HG03469 (cell line): ENCODE measurements around the gene NOSIP.

ENCODE experiments used
- ATAC-seq: cut with Tn5 transposase; IDR thresholded peaks from one replicate; pipeline ENCODE4 v1.9.1; 2021; ENCODE audit warnings: mild to moderate bottlenecking, moderate library complexity, moderate number of reproducible peaks; ENCODE audit not compliant: unreplicated experiment

NOSIP gene

DNA sequence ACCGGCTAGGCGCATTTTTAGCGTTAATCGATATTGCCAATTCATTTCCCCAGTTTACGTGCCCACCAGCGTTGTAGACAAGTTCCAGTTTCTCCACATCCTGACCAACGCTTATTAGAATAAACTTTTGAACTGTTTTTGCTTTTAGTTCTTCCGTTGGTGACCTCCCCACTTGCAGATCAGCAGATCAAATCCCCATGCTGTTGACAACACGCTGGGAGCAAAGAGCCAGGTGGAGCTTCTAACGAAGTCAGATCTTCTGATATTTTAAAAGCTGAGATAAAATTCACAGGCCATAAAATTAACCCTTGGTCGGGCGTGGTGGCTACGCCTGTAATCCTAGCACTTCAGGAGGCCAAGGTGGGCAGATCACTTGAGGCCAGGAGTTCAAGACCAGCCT lies 31.3 kb downstream of the NOSIP start:
- no peak for ATAC-seq

DNA sequence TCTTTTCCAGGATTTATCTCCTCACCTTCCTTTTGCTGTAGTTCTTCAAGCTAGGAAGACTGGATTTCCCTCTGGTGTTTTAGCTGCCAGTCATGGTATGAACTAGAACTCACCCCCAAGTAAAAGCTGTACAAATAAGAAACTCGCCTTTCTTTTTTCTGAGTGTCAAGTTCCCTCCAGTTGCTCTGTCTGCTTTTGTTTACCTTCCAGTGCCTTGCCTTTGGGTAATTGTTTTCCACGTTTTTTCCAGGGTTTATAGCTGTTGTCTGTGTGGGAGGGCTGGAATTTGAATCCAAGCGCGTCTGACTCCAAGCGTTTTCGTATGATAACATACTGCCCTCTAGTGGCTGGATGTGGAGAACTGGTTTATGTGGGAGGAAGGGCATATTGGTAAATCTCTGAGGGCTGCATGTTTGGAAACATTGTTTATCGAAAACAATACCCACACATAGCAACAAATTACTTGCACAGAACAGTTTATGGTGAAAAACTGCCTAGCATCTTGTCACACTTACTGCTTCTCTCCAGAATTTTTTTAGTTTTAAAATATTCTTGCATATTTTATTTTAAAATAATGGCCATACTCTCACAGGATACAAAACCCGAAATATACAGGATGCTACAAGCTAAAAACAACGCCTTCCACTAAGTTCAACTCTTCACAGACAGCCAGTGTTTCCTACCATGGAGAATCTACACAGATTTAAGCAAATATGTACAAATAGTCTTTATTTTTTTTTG lies 33.4 kb downstream of the NOSIP start:
- no peak for ATAC-seq

DNA sequence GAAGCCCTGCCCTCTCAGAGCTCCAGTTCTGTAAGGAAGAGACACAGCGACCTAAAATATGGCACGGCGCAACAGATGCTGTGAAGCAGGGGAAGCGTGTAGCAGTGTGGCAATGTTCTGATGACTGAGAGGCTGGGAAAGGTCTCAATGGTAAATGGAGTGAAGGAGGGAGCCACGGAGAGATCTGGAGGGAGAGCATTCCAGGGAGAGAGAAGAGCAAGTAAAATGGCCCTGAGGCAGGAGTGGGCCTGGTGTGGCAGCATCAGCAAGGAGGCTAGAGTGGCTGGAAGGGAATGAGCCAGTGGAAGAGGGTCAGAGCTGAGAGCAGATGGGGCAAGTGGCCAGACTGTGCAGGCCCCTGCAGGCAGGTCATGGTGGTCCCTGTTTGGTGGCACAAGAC lies 36.2 kb downstream of the NOSIP start:
- ATAC-seq = no peak

DNA sequence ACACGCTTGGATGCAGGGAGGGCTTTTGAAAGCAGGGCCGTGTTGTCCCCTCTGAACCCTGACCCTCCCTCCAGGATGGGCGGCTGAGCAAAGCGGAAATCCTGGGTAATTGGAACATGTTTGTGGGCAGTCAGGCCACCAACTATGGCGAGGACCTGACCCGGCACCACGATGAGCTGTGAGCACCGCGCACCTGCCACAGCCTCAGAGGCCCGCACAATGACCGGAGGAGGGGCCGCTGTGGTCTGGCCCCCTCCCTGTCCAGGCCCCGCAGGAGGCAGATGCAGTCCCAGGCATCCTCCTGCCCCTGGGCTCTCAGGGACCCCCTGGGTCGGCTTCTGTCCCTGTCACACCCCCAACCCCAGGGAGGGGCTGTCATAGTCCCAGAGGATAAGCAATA lies 37.3 kb downstream of the NOSIP start:
- ATAC-seq = no peak

DNA sequence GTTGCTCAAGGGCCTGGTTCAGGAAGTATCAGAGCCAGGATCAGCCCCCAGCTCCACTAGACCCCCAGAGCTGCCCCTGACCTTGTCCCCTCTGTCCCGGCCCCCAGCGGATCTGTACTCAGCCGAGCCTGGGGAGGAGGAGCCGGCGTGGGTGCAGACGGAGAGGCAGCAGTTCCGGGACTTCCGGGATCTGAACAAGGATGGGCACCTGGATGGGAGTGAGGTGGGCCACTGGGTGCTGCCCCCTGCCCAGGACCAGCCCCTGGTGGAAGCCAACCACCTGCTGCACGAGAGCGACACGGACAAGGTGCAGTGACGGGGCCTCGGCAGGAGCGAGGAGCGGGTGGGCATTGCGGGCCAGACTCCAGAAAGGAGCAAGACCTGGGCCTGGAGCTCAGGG lies 37.9 kb downstream of the NOSIP start:
- ATAC-seq = no peak

DNA sequence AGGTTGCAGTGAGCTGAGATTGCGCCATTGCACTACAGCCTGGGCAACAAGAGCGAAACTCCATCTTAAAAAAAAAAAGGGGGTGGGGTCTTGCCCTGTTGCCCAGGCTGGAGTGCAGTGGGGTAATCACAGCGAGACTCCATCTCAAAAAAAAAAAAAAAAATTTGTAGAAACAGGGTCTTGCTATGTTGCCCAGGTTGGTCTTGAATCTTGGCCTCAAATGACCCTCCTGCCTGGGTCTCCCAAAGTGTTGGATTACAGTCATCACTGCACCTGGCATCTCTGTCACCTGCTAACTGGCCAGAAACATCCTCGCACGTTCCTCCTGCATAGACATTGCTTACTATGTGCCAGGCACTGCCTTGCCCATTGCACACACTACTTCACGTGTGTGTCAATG lies 38.4 kb downstream of the NOSIP start:
- ATAC-seq = no peak

DNA sequence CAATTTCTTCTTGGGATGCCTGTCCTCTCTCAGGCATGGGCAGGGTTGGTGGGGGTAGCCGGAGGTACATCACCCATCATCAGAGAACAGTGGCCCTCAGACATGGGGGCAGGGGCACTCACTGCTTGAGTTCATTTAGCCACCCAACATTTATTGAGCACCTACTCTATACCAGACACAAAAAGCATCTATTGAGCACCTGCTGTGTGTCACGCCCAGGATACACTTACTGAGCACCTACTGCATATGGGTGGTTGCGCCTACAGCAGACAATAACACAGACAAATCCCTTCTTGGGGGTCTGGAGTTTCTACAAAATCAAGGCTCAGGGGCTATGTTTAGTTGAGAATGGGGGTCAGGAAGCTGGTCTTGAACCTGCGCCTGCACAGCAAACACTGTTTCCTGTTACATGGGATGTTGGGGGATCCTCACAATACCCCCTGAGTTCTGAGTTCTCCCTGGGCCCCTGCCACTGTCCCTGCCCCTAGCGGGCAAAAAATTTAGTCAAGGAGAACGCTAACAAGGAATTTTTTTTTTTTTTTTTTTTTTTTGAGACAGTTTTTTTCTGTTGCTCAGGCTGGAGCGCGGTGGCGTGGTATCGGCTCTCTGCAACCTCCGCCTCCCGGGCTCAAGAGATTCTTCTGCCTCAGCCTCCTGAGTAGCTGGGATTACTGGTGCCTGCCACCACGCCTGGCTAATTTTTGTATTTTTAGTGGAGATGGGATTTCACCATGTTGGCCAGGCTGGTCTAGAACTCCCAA lies 41.0 kb downstream of the NOSIP start:
- ATAC-seq = no peak

DNA sequence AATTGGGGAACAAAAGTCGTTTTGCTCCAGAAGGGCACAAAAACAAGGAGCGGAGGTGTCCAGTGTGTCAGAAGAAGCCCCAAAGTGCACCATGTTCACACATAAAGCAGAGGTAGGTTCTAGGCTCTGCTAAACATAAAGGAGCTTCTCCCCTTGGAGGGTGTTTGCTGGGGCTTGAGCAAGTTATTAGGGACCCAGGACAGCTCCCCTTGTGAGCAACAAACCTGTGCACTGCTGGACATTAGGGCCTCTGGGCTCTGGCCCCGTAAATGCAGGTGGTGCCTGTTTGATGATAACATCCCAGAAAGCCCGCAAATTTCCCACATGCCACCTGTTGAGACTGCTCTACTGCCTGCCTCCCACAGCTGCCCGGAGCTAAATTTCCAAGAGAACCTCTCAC lies 41.7 kb downstream of the NOSIP start:
- no peak for ATAC-seq

DNA sequence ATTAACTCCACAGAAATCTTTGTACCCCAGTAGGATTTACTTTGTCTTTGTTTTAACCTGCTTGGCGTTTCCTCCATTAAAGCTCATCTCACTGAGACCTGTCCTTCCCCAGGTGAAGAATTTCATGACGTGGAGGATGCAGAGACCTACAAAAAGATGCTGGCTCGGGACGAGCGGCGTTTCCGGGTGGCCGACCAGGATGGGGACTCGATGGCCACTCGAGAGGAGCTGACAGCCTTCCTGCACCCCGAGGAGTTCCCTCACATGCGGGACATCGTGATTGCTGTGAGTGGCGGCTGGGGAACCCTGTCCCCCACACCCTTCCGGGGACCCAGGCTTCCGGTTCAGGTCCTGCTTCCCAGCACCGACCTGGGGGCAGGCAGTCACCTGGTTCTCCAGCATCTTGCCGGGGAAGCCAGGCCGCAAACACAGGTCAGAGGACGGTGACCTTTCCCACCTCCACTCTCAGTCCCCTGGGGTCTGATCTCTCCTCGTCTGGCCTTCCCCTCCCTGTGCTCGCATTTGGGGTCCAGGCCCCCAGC lies 43.4 kb downstream of the NOSIP start:
- no peak for ATAC-seq

DNA sequence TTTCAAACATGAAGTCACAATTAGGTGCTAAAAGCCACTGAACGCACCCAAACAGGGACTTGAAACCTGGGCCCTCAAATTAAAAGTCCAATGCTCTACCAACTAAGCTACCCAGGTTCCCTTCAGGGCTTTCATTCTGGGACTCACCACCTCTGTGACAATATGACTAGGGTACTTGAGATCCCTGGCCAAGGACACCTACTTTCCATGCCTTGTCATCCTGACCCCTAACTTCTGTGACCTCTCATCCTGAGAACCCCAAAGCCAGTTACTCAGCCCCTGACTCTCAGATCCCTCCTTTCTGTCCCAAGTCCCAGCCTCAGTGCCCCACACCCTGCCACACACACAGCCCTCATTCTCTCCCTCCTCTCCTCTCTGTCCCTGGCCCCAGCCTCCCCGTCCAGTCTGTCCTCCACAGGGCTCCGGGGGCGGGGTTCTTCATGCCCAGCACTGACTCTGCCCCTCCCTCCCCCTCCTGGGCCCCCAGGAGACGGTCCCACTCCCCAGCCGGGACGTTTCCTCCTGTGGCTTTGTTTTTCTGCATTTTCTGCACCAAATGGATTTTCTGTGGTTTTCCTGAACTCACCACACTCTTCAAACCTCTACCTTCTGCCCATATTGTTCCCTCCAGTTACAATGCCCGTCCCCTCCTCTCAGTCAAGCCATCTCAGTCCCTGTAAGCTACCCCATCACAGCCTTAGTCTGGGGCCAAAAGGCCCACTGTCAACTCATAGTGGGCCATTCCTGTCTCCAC lies 45.5 kb downstream of the NOSIP start:
- ATAC-seq = no peak

DNA sequence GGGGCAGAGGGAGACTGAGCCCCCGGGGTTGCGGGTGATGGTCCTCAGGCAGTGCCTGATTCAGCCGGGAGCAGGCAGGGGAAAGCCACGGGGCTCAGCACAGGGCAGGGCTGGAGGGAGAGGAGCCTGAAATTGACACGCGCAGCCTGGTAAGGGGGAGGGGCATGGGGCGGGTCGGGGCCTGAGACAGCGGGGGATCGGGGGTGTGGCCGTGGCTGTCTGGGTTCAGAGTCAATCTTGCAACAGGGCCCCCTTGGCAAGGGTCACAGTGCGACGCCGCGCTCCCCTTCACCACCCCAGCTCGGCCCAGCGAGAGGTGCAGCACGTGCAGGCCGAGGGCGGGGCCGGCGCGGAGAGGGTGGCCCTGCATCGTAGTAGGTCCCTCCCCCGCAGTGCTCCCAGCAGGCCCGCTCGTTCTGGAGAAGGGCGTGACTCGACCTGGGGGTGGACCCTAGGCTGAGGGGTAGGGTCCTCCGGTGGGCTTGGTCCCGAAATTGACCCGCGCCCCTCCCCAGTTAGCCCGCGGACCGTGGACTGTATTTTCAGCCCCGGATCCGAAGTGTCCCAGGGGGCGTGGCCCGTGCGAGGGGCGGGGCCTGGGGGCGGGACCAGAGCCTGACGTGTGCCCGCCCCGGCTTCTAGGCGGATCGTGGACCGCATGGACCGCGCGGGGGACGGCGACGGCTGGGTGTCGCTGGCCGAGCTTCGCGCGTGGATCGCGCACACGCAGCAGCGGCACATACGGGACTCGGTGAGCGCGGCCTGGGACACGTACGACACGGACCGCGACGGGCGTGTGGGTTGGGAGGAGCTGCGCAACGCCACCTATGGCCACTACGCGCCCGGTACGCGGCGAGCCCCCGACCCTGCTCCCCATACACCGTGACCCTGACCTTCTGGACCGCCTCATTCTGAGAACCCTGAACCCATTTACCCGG lies 46.5 kb downstream of the NOSIP start:
- no peak for ATAC-seq

DNA sequence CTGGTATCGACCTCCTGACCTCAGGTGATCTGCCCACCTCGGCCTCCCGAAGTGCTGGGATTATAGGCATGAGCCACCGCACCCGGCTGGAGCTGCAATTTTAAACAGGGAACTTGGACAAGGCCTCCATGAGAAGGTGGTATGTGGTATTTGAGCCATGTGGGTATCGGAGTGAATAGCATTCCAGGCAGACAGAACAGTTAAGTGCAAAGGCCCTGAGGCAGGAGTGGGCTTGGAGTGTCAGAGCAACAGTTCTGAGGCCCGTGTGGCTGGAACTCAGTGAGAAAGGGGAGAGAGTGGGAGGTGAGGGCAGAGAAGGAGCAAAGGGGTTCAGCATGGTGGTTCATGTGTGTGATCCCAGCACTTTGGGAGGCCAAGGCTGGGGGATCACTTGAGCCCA lies 49.6 kb downstream of the NOSIP start:
- ATAC-seq = no peak

DNA sequence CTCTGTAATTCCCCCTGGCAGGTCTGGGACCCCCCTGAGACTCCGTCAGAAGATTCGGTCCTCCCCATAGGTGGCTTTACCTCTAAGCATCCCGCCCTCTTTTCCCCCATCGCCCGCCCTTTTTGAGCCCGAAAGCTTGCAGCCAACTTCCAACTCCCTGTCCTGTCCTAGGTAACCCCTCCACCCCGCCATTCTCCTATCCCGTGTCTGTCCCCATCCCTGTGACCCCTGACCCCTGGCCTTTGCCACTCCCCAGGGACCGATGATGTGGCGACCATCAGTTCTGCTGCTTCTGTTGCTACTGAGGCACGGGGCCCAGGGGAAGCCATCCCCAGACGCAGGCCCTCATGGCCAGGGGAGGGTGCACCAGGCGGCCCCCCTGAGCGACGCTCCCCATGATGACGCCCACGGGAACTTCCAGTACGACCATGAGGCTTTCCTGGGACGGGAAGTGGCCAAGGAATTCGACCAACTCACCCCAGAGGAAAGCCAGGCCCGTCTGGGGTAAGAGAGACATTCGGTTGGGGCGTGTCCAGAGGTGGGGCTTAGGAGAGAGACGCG lies 52.1 kb downstream of the NOSIP start:
- no peak for ATAC-seq

DNA sequence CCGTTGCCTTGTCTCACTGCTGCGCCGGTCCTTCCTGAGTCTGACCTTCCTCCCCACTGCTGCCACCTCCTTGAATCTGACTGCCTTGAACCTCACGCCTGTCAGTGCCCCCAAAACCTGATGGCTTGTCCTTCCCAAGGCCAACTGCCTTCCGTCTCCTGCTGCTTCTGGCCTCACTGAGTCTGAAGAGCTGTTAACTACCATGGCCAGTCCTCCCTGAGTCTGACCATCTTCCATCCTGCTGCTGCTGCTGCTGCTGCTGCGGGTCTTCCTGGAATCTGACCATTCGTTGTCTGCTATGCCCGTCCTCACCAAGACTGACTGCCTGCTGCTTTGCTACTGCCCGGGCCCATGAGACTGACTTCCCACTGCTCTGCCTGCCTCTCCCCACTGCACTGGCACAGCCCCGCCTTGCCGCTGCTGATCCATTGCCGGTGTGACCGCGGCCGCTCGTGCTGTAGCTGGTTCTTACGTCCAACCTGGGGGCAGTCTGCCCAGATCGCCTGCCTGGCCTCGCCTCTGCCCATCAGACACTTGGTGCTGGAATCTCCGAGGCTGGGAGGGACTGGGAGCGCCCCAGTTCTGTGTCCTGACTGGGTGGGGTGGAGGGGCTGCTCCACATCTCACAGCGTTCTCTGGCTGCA lies 55.4 kb downstream of the NOSIP start:
- ATAC-seq = no peak

DNA sequence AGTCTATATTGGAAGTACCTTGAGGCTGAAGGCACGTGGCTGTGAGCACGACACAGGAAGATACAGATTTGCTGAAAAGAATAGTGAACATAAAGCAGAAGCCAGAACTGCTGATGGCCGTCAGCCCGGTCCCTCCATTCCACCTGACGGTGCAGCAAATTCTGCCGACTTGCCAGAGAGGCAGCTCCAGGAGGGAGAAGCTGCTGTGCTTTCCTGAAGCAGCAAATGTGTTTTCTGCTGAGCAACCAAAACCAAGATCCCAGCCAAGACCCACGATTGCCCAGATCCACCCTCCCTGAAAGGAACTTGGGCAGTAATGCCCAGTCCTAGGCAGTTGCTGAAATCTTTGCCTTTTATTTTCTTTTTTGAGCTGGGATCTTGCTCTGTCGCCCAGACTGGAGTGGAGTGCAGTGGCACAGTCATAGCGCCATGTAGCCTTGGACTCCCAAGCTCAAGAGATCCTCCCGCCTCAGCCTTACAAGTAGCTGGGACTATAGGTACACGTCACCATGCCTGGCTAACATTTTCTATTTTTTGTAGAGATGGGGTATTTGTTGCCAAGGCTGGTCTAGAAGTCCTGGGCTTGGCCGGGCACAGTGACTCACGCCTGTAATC lies 59.5 kb downstream of the NOSIP start:
- no peak for ATAC-seq

DNA sequence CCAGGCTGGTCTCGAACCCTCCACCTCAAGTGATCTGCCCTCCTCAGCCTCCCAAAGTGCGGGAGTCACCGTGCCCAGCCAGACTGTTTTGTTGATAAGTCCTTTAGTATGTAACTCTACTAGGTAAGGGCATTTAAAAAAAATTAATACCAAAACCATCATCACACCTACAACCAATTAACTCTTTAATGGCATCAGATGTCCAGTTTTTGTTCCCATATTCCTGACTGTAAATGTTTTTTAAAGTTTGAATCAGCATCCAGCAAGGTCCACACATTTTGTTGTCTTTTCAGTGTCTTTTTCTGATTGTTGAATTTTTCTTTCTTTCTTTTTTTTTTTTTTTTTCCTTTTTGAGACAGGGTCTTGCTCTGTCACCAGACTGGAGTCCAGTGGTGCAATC lies 62.3 kb downstream of the NOSIP start:
- no peak for ATAC-seq

DNA sequence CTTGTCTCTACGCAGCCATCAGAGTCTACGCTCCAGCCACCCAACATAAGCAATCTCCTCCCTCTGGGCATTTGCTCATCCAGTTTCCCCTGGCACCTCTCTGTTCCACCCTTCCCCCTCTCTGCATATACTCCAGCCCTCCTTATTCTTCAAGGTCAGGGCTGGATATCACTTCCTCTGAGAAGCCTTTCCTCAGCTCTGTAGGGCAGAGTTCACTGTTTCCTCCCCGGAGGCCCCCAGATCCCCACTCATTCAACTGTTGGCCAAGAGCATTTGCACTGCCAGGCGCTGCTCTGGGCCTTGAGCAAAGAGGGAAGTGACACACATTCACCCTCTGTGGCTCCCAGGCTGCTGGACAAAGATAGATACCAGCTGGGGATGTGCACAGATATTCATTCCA lies 64.6 kb downstream of the NOSIP start:
- ATAC-seq = no peak

DNA sequence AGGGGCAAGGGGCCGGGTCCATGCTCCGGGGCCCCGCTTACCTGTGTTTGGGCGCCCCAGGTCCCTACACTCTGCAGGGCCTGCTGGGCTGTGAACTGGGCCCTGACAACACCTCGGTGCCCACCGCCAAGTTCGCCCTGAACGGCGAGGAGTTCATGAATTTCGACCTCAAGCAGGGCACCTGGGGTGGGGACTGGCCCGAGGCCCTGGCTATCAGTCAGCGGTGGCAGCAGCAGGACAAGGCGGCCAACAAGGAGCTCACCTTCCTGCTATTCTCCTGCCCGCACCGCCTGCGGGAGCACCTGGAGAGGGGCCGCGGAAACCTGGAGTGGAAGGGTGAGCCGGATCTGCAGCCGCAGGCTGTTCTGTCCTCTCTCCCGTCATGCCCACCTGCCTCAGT lies 66.2 kb downstream of the NOSIP start:
- no peak for ATAC-seq

DNA sequence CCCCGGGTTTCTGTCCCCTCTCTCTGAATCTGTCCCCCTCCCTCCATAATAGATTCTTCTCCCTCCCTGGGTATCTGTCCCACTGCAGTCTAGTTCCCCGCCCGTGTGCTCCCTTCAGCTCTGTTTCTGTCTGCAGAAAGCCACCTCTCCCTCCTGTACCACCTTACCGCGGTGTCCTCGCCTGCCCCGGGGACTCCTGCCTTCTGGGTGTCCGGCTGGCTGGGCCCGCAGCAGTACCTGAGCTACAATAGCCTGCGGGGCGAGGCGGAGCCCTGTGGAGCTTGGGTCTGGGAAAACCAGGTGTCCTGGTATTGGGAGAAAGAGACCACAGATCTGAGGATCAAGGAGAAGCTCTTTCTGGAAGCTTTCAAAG lies 66.6 kb downstream of the NOSIP start:
- ATAC-seq = no peak
